B cell (primary cell): Measurements from ENCODE around the gene AAK1.

ENCODE experiments used
- CTCF ChIP-seq: fragments of 200-600 bp; IDR thresholded peaks from one replicate; pipeline ENCODE4 v1.8.0; 2022; ENCODE audit warnings: antibody characterized with exemption, mild to moderate bottlenecking
- EZH2 ChIP-seq: IDR thresholded peaks from 2 replicates; pipeline ENCODE4 v1.6.1; 2012; ENCODE audit warnings: borderline replicate concordance, low read depth, mild to moderate bottlenecking, moderate library complexity, low read length; ENCODE audit not compliant: insufficient read depth, poor library complexity, severe bottlenecking

GRCh38 chr2:69438580-69438979 lies 205.0 kb downstream of the AAK1 start:
- no peak for TF ChIP-seq CTCF
- no peak for TF ChIP-seq EZH2
